ENCODE results near the gene MAPK8IP3.
"Not testable (repeated sequence)": the region's sequence is repeated elsewhere in the genome, so short reads cannot be mapped to it uniquely, and the experiment has no call there.

The MAPK8IP3 gene

GRCh38 chr16:1790261-1790610, 84.2 kb downstream of the MAPK8IP3 start:
- DNase-seq, result no peak

- DNase-seq, result no peak
Observed at GRCh38 chr16:1790611-1791255, 84.7 kb downstream of the MAPK8IP3 start.

GRCh38 chr16:1791256-1791942, 85.4 kb downstream of the MAPK8IP3 start:
- no peak for DNase-seq

- DNase-seq, result no peak
Observed at GRCh38 chr16:1791943-1792812, 86.2 kb downstream of the MAPK8IP3 start.

GRCh38 chr16:1792836-1793577, 87.0 kb downstream of the MAPK8IP3 start:
- no peak for DNase-seq

GRCh38 chr16:1793578-1794220, 87.7 kb downstream of the MAPK8IP3 start, which contains the start of gene IGFALS:
Gene IGFALS (minus strand): TSS chr16:1793705. CDS start chr16:1793652, 53 bp downstream.
- DNase-seq, result no peak

- no peak for DNase-seq
Observed at GRCh38 chr16:1794221-1794871, 88.4 kb downstream of the MAPK8IP3 start.

- DNase-seq, result no peak
Observed at GRCh38 chr16:1794908-1795666, 89.1 kb downstream of the MAPK8IP3 start.

- DNase-seq, result not testable (repeated sequence)
Observed at GRCh38 chr16:1799263-1799662, 93.3 kb downstream of the MAPK8IP3 start.

- no peak for DNase-seq
Observed at GRCh38 chr16:1800701-1801100, 94.7 kb downstream of the MAPK8IP3 start.

- DNase-seq, result no peak
Observed at GRCh38 chr16:1807626-1808025, 101.6 kb downstream of the MAPK8IP3 start.

GRCh38 chr16:1808691-1809090, 102.7 kb downstream of the MAPK8IP3 start:
- no peak for DNase-seq

GRCh38 chr16:1809281-1809801, 103.3 kb downstream of the MAPK8IP3 start:
- DNase-seq, result no peak

GRCh38 chr16:1810106-1810505, 104.1 kb downstream of the MAPK8IP3 start:
- DNase-seq, result no peak

- DNase-seq, result no peak
Observed at GRCh38 chr16:1810536-1810935, 104.5 kb downstream of the MAPK8IP3 start.

- peak; percentile 43 for DNase-seq
Observed at GRCh38 chr16:1812732-1813163, 106.8 kb downstream of the MAPK8IP3 start.

- no peak for DNase-seq
Observed at GRCh38 chr16:1815461-1815860, 109.5 kb downstream of the MAPK8IP3 start.

GRCh38 chr16:1816396-1817275, 110.6 kb downstream of the MAPK8IP3 start:
- no peak for DNase-seq

- DNase-seq, result no peak
Observed at GRCh38 chr16:1817276-1817589, 111.2 kb downstream of the MAPK8IP3 start.

GRCh38 chr16:1817716-1818115, 111.7 kb downstream of the MAPK8IP3 start:
- no peak for DNase-seq

Data from activated naive CD4-positive, alpha-beta T cell treated with Interleukin-2 at 50 U/mL for 16 hours (primary cell).